HG02610 (cell line): ENCODE measurements around the gene POMGNT2.
"Not testable (repeated sequence)": the region's sequence is repeated elsewhere in the genome, so short reads cannot be mapped to it uniquely, and the experiment has no call there.

ENCODE experiments used
- ATAC-seq: cut with Tn5 transposase; IDR thresholded peaks from one replicate; pipeline ENCODE4 v1.9.1; 2021; ENCODE audit warnings: mild to moderate bottlenecking, moderate library complexity; ENCODE audit not compliant: unreplicated experiment

Gene POMGNT2

GRCh38 chr3:43077261-43077660 lies 28.6 kb downstream of the POMGNT2 start:
- ATAC-seq: no peak

DNA sequence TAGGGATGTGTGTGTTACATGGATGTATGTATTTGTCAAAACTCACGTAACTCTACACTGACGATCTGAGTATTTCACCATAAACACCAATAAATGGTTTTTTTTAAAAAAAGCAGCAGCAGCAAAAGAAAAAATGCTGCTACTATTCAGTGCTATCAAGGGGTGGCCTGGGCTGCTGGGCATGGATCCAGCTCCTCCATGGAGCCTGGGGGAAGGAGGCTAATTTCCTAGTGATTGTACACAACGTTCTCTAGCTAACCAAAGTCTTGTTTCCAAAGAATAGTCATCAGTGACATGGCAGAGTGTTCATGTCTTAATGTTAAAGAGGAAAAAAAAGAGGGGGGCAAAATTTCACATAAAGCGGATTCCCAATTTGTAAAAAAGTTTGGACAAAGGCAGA lies 29.0 kb downstream of the POMGNT2 start:
- ATAC-seq: no peak

- ATAC-seq: no peak
These were observed 29.8 kb downstream of the POMGNT2 start for GRCh38 chr3:43075904-43076661.

- ATAC-seq: no peak
These were observed 30.8 kb downstream of the POMGNT2 start for GRCh38 chr3:43074901-43075689.

DNA sequence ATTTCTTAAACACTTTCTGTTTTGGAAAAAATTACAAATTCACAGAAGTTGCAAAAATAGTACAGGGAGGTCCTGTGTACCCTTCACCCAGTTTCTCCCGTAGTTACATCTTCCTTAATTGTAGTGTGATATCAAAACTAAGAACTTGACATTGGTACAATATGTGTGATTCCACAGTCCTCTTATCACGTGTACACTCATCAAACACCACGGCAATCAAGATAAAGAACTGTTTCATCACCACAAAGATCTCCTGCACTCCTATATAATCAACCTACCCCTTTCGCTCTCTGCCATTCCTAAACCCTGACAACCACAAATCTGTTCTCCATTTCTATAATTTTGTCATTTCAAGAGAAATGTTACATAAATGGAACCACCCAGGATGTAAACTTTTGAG lies 31.4 kb downstream of the POMGNT2 start:
- no peak for ATAC-seq

GRCh38 chr3:43073836-43074220 lies 32.1 kb downstream of the POMGNT2 start:
- no peak for ATAC-seq

DNA sequence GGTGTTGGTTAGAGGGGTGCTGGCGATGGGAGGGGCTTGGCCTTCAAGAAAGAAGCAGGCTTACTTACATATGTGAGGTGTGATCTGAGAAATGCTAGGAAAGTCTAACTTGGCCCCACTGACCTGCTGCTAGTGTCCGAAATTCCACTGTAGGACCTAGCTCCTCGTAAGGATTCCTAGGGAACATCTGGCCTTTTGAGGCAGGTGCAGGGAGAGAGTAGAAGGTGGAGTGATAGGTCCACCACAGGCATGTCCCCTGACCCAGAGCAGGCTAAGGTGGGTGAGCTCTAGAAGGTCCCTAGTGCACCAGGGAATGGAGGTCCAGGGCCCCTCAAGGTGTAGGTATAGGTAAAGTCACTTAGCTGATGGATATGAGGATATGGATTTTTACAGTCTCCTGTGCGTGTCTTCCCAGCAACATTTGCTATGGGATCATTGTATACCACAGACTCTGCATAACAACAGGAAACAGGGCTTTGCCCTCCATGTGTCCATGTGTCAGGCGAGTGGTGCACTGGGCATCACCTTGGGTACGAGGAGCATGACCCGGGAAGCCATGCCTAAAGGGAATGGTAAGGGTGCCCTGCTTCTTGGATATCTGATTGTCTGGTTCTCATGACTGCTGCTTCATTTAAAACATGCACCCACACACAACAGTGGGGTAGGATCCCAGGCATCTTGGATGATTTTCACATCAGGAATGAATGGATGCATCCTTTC lies 32.6 kb downstream of the POMGNT2 start:
- ATAC-seq: no peak

DNA sequence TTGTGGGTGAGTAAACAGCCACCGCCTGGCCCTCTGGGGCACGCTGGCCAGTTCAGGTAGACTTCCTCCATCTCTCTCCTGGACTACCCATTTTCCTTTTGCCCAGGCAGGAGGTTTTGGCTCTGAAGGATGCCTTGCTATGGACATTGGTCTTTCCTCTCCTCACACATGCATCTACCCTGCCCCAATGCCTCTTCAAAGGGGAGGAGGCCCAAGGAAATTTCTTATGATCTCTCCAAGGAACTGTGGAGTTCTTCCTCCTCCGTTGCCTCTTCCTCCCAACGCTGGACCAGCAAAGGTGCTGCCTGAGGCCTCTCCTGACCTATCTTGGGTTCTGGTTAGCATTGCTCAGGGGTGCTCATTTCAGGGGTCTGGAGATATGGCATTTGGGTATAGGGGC lies 33.5 kb downstream of the POMGNT2 start:
- ATAC-seq: no peak

DNA sequence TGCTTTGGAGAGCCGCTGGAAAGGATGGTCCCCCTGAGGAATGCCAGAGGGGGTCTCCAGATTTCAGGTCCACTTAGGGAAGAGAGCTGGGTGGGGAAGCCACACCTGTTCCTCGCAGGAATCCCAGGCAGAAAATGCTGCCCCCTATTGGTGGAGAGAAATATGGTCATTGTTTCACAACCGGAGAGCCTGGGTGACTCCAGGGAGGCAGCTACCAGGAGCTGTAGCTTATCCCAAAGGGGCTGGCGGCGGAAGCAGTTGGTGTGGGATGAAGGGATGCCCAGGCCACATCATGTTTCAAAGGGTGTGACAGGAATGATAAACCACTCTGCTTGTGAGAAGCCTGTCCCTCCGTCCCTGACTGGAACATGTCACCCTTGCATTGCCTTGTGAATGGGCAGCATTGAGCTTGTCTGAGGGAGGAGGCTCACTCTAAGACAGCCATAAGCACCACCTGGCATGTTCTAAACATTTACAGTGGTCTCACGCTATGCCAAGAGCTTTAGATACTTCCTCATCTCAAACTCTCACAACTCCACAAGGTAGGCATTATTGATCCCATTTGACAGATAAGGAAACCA lies 34.5 kb downstream of the POMGNT2 start:
- ATAC-seq: no peak

DNA sequence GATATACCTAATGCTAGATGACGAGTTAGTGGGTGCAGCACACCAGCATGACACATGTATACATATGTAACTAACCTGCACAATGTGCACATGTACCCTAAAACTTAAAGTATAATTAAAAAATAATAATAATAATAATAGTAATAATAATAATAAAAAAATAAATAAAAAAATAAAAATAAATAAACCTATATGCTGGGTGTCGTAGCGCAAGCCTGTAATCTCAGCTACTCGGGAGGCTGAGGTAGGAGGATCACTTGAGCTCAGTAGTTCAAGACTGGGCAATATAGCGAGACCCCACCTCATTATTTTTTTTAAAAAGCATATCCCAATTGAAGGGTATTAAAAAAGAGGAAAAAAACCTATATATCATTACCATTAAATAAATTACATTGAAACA lies 35.2 kb downstream of the POMGNT2 start:
- not testable (repeated sequence) for ATAC-seq

DNA sequence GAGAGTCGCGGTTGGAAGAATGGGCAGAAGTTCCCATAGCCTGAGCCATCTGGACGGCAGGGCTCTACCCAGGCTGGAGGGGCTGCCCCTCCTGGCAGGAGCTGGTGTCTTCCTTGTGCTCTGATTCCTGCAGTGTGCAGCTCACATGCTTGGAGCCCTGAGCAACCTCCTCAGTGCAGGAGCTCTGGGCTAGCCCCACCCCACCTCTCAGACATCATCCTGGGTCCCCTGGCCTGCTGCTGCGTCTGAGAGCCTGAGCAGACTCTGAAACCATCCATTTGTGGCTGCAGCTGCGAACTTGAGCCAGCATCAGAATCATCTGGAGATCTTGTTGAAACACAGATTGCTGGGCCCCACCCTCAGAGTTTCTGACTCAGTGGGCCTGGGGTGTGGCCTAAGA lies 42.8 kb downstream of the POMGNT2 start:
- no peak for ATAC-seq

DNA sequence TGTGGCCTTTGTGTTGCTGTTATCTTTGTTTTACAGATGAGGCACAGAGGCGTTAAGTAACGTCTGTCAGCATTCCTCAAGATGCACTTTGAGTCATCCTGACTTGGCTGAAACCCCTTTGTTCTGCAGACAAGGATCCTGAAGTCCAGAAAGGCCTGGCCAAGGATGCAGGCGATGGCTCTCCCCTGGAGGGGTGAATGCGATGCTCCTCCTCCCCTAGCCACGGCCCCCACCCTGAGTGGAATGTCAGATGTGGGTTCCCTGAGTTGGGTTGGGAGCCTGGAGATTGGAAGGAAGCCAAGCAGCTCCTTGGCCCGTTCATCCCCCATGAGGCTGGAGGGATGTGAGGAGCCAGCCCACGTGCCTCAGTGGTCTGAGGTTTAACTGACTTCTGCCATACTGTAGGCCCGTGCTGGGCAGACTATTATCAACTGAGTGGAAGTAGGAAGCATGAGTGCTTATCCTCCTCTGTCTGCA lies 43.3 kb downstream of the POMGNT2 start:
- no peak for ATAC-seq

GRCh38 chr3:43062040-43062563 lies 43.8 kb downstream of the POMGNT2 start:
- ATAC-seq: no peak

- no peak for ATAC-seq
These were observed 44.6 kb downstream of the POMGNT2 start for GRCh38 chr3:43061101-43061895.

DNA sequence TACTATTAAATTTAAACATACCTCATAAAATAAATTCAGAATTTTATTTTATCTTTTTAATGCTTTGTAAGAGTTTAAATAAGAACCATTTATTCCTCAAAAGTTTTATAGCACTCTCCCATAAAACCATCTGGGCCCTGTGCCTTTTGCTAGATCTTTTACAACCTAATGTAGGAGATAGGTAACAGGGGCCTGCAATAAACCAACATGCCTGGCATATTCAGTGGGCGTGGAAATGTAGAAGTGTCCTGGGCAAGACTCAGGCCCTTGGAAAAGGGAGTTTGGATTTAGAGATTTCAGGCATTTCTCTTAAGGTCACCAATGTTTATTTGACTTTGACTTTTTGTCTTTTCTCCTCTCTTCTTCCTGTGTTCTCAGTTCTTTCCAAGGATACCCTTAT lies 46.4 kb downstream of the POMGNT2 start:
- no peak for ATAC-seq

DNA sequence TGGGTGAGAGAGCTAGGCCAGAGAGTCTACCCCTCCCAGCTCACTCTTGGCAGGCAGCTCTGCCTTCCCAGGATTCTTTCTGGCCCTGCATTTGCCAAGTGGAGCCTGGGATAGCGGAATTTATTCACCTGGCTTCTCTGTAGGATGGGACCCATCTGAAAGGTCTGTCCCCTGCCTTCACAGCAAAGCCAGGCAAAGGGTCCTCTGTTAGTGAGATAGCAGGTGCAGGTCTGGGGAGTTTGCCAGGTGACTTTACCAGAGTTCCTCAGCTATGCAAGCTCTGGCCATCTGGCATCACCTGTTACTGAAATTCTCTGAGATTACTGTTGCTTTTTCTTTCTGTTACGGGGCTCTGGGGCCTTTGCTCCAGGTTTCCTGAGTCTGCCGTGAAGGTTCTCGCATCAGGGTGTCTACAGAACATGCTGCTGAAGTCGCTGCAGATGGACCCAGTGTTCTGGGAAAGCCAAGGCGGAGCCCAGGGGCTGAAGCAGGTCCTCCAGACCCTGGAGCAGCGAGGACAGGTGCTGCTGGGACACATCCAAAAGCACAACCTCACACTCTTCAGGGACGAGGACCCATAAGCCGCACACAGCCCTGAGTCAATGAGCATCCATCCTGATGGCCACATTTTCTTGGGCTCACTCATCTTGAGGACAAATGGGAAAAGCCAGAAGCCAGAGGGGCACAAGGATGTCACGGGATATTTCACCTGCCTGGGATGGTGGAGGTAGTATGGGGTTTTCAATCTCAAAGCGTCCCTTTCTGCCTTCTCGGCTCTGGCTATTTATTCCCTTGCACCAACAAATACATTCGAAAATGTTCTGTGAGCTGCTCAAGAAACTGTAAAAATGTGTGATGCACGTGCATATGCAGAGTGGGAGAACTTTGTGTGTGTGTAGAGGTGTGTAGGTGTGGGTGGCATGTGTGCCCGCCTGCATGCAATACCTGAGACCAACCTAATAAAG lies 49.8 kb downstream of the POMGNT2 start:
- no peak for ATAC-seq

GRCh38 chr3:43055393-43055792 lies 50.5 kb downstream of the POMGNT2 start:
- ATAC-seq: no peak

GRCh38 chr3:43054754-43055153 lies 51.1 kb downstream of the POMGNT2 start:
- ATAC-seq: no peak

DNA sequence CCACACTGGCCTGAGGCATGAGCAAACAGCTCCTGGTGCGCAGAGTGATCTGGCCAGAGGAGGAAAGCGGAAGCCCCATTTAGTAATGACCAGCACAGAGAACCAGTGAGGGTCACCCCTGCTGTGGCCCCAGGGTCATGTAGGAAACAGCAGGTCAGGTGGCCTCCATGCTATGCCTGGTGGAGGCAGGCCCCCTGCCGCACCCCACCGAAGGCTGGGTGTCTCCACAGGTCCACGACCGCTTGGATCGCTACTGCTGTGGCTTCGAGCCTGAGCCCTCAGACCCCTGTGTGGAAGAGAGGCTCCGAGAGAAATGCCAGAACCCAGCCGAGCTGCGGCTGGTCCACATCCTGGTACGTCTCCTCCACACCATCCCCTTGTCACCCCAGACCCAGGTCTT lies 52.6 kb downstream of the POMGNT2 start:
- no peak for ATAC-seq
